Left forelimb (tissue), 1 donor: ENCODE measurements around the gene NCSTN.

Source experiments
- DNase-seq: peaks from one replicate; pipeline ENCODE4 v3.0.0-alpha.2; 2018; ENCODE audit warnings: low spot score

The NCSTN gene

GRCh38 chr1:160342953-160343869 lies at the start of gene NCSTN, which contains the start of gene COPA:
NCSTN (plus strand) TSS chr1:160343383; CDS start chr1:160343397, 14 bp downstream.
COPA (minus strand) TSS chr1:160343250; CDS start chr1:160343170, 80 bp downstream.
- peak; percentile 94 for DNase-seq

- no peak for DNase-seq
Measured at GRCh38 chr1:160296036-160296435, 47.1 kb upstream of the NCSTN start.

- DNase-seq: no peak
Measured at GRCh38 chr1:160300173-160300572, 43.0 kb upstream of the NCSTN start.

GRCh38 chr1:160307118-160307791 lies 35.9 kb upstream of the NCSTN start:
- no peak for DNase-seq

- no peak for DNase-seq
Measured at GRCh38 chr1:160308451-160309184, 34.6 kb upstream of the NCSTN start.

GRCh38 chr1:160309185-160309557 lies 34.0 kb upstream of the NCSTN start:
- DNase-seq: no peak

GRCh38 chr1:160309571-160309970 lies 33.6 kb upstream of the NCSTN start:
- no peak for DNase-seq

- no peak for DNase-seq
Measured at GRCh38 chr1:160315359-160315758, 27.8 kb upstream of the NCSTN start.

GRCh38 chr1:160322831-160323230 lies 20.4 kb upstream of the NCSTN start:
- no peak for DNase-seq

- no peak for DNase-seq
Measured at GRCh38 chr1:160325252-160325651, 17.9 kb upstream of the NCSTN start.

- DNase-seq: no peak
Measured at GRCh38 chr1:160326418-160326817, 16.8 kb upstream of the NCSTN start.

- DNase-seq: no peak
Measured at GRCh38 chr1:160328184-160328583, 15.0 kb upstream of the NCSTN start.

GRCh38 chr1:160330119-160330518 lies 13.1 kb upstream of the NCSTN start:
- DNase-seq: no peak

GRCh38 chr1:160332516-160332915 lies 10.7 kb upstream of the NCSTN start:
- DNase-seq: no peak

GRCh38 chr1:160338580-160338979 lies 4.6 kb upstream of the NCSTN start:
- no peak for DNase-seq

GRCh38 chr1:160340146-160340545 lies 3.0 kb upstream of the NCSTN start:
- DNase-seq: no peak

- no peak for DNase-seq
Measured at GRCh38 chr1:160340866-160341265, 2.3 kb upstream of the NCSTN start.

GRCh38 chr1:160342526-160342925 lies 657 bp upstream of the NCSTN start:
- DNase-seq: no peak

- DNase-seq: no peak
Measured at GRCh38 chr1:160344241-160344640, 1.1 kb downstream of the NCSTN start.

GRCh38 chr1:160344936-160345335 lies 1.8 kb downstream of the NCSTN start:
- no peak for DNase-seq

GRCh38 chr1:160346463-160346862 lies 3.3 kb downstream of the NCSTN start:
- no peak for DNase-seq

- DNase-seq: no peak
Measured at GRCh38 chr1:160346958-160347357, 3.8 kb downstream of the NCSTN start.

GRCh38 chr1:160351629-160352028 lies 8.4 kb downstream of the NCSTN start:
- no peak for DNase-seq
